Thoracic aorta (tissue), 2 donors: ENCODE measurements around the gene SIK3. TPM values are rescaled to one million over a fixed set of nuclear protein-coding genes. Genes with fewer than 3 reads are reported as not detected.

Experiments used
- ATAC-seq: fragments of 150-250 bp; one replicate; pipeline ENCODE4 v1.8.0; 2017; ENCODE audit warnings: low read depth; ENCODE audit not compliant: insufficient number of reproducible peaks, low FRiP score
- DNase-seq: peaks from one replicate; pipeline ENCODE4 v3.0.0-alpha.2; 2020; ENCODE audit warnings: low spot score
- H3K27ac ChIP-seq, 2 donors: fragments of 200-600 bp; sonication (generic); 1 replicate in 1 of 2; 2 replicates in 1 of 2; pipeline ENCODE4 v1.5.1; 2016; ENCODE audit warnings: mild to moderate bottlenecking in 2 of 2, moderate library complexity in 2 of 2
- H3K27me3 ChIP-seq: fragments of 200-600 bp; sonication (generic); replicated peaks from 2 replicates; pipeline ENCODE4 v1.6.0; 2016; ENCODE audit warnings: mild to moderate bottlenecking; ENCODE audit not compliant: insufficient read depth
- H3K36me3 ChIP-seq: fragments of 200-600 bp; sonication (generic); one replicate; pipeline ENCODE4 v1.5.1; 2016
- H3K4me1 ChIP-seq, 2 donors: fragments of 200-600 bp; sonication (generic); 1 replicate in 1 of 2; 2 replicates in 1 of 2; pipeline versions ENCODE4 v1.5.1 to v1.6.0; 2016; ENCODE audit warnings: low read depth in 2 of 2, mild to moderate bottlenecking in 1 of 2; ENCODE audit not compliant: control insufficient read depth in 1 of 2
- H3K4me3 ChIP-seq: fragments of 200-600 bp; sonication (generic); 2 replicates; pipeline ENCODE4 v1.5.1; 2016; ENCODE audit warnings: mild to moderate bottlenecking
- H3K9me3 ChIP-seq: fragments of 200-600 bp; sonication (generic); 2 replicates; pipeline ENCODE4 v1.5.1; 2016
- total RNA-seq, 2 donors: library from RNA; depleted of rRNA; stranded (reverse); fragments of >200 nt; gene quantifications; one replicate each; pipeline versions ENCODE4 v1.1.0 to v1.2.3, GENCODE V29; 2016
- TF ChIP-seq, protein P1 (sequence below): fragments of 200-600 bp; sonication (generic); IDR thresholded peaks from one replicate; pipeline ENCODE4 v1.5.1; 2019; ENCODE audit warnings: antibody characterized with exemption

Gene SIK3
- total RNA-seq, 2 donors from 2014 or later, result 32.9 to 53.7 TPM

DNA sequence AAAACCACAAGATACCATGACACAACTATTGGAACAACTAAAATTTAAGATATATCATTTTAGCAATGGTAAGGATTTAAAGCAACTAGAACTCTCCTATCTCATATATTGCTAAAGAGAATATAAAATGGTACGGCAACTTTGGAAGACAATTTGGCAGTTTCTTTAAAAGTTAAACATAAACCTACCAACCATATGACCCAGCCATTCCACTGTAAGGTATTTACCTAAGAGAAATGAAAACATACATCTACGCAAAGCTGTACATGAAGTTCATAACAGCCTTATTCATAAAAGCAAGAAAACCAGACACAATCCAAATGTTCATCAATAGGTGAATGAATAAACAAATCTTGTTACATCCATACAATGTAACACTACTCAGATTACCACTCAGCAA lies 31.3 kb downstream of the SIK3 start:
- Histone ChIP-seq H3K9me3 (no peaks in the 10 kb centered on the region), H3K27ac (no peak overlapping the region), H3K27me3 (no peaks in the 10 kb centered on the region), H3K4me1 (peaks cover 9 to 18% of the 10 kb centered on the region in 2 donors), H3K4me3 (no peak overlapping the region), H3K36me3 (no peaks in the 10 kb centered on the region)
- no peak for DNase-seq
- no peak for ATAC-seq
- TF ChIP-seq, protein P1, sequence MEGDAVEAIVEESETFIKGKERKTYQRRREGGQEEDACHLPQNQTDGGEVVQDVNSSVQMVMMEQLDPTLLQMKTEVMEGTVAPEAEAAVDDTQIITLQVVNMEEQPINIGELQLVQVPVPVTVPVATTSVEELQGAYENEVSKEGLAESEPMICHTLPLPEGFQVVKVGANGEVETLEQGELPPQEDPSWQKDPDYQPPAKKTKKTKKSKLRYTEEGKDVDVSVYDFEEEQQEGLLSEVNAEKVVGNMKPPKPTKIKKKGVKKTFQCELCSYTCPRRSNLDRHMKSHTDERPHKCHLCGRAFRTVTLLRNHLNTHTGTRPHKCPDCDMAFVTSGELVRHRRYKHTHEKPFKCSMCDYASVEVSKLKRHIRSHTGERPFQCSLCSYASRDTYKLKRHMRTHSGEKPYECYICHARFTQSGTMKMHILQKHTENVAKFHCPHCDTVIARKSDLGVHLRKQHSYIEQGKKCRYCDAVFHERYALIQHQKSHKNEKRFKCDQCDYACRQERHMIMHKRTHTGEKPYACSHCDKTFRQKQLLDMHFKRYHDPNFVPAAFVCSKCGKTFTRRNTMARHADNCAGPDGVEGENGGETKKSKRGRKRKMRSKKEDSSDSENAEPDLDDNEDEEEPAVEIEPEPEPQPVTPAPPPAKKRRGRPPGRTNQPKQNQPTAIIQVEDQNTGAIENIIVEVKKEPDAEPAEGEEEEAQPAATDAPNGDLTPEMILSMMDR, result no peak

DNA sequence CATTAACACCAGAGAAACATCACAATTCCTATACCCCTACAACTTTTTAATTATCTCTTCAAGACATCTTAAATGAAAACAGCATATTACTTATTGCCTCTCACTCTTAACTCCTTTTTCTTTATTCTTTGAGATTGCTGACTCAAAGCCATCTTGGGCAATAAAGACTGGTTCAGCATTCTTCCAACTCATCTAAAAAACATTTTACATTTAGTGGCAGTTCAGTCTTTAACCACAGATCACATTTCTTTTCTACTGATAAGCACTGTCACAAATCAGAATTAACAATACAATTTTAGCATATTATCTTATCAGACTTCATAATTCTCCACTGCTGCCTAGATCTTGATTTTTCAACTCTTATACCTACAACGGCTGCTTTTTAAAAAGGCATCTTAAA lies 34.0 kb downstream of the SIK3 start:
- H3K27ac ChIP-seq, result no peak overlapping the region

DNA sequence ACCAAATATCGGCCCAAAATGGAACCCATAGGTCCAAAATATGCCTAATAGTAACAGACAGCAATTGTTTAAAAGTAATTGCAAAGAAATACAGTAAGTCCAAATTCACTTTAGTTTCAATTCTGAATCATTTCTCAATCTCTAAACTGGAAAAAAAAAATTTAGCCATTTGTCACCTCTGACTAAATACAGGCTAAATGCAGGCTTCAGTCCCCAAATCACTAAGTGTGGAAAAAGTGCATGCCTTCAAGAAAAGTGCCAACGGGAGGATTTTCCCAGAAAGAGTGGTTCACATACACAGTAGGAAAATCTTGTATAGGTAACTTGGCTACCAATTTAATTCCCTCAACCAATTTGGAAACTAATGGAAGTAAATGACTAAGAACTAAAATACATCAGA lies 35.7 kb downstream of the SIK3 start:
- H3K27me3 ChIP-seq, result no peaks in the 10 kb centered on the region
- ATAC-seq, result no peak
- H3K4me3 ChIP-seq, result no peak overlapping the region
- no peaks in the 10 kb centered on the region for H3K9me3 ChIP-seq
- no peak overlapping the region for H3K27ac ChIP-seq
- no peaks in the 10 kb centered on the region for H3K36me3 ChIP-seq
- TF ChIP-seq, protein P1, result no peak
- H3K4me1 ChIP-seq, result peaks cover 9 to 18% of the 10 kb centered on the region in 2 donors
- no peak for DNase-seq

More for the DNA sequence above, 34.0 kb downstream of the SIK3 start:
- no peak for ATAC-seq
- no peaks in the 10 kb centered on the region for H3K27me3 ChIP-seq
- peaks cover 9 to 10% of the 10 kb centered on the region in 2 donors for H3K4me1 ChIP-seq
- H3K4me3 ChIP-seq, result no peak overlapping the region
- no peaks in the 10 kb centered on the region for H3K9me3 ChIP-seq
- TF ChIP-seq, protein P1, result no peak
- H3K36me3 ChIP-seq, result no peaks in the 10 kb centered on the region
- DNase-seq, result no peak

DNA sequence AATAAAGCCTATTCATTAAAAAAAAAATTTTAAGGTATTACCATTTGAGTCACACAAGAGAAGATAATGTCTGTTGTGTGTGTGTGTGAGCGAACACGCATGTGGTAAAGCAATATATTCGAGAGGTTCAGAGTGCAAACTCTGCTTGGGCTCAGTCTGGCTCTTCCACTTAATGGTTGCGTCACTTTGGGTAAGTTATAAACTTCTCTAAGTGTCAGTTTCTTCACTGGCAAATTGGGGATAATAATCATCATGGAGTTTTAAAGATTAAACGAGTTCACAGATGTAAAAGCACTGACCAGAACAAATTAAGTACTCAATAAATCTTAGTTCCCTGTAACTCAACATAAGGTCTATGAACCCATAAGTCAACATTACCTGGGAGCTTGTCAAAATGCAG lies 37.0 kb downstream of the SIK3 start:
- Histone ChIP-seq H3K4me3 (no peak overlapping the region), H3K4me1 (peaks cover 9 to 18% of the 10 kb centered on the region in 2 donors), H3K27me3 (no peaks in the 10 kb centered on the region), H3K9me3 (no peaks in the 10 kb centered on the region), H3K27ac (no peak overlapping the region), H3K36me3 (no peaks in the 10 kb centered on the region)
- DNase-seq, result no peak
- ATAC-seq, result no peak
- TF ChIP-seq, protein P1, result no peak

GRCh38 chr11:117059611-117060148 lies 38.5 kb downstream of the SIK3 start:
- Histone ChIP-seq H3K27ac (no peak overlapping the region), H3K4me1 (peaks cover 9 to 18% of the 10 kb centered on the region in 2 donors), H3K27me3 (no peaks in the 10 kb centered on the region), H3K9me3 (no peaks in the 10 kb centered on the region), H3K4me3 (no peak overlapping the region), H3K36me3 (no peaks in the 10 kb centered on the region)
- no peak for ATAC-seq
- TF ChIP-seq, protein P1, result no peak
- no peak for DNase-seq
